ENCODE measurements around the gene SCAF1. TPM values are rescaled to one million over a fixed set of nuclear protein-coding genes. Genes with fewer than 3 reads are reported as not detected.

The SCAF1 gene
- total RNA-seq, 6 experiments from 2014 or later = 14.6 to 33.0 (median 27.3) TPM

DNA sequence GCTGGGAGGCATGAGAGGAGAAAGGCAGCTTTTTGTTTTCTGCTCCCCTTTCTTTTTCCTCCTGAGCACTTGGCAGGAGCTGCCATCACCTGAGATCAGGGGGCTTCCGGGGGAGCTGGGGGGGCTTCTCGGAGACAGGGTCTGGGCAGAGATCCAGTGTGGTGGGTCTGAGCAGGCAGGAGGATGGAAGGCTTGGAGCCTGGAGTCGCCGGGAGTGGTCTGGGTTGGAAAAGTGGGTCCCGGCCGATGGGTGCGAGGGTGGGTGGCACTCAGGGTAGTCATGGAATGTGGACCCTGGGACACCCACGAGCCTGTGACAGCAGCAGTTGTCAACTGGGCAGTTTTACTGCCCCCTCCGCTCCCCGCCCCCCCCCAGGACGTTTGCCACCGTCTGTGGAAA is 45.1 kb downstream of the SCAF1 start:
- Histone ChIP-seq H3K9me3 (no peaks in the 10 kb centered on the region), H3K27me3 (no peaks in the 10 kb centered on the region), H3K27ac (no peak overlapping the region), H3K4me3 (no peak overlapping the region), H3K36me3 (peaks cover 0 to 32% (median 6%) of the 10 kb centered on the region in 4 donors), H3K4me1 (peaks cover 0 to 17% (median 2%) of the 10 kb centered on the region in 4 donors)
- WGBS (ENCODE audit: insufficient coverage, low coverage, low lambda C conversion rate, missing lambda C conversion rate) = 37% methylated on average over 3 of the region's 12 CpGs
- no peak for DNase-seq
- no peak for ATAC-seq
- intact Hi-C loops (cut with DNase I) = loop anchor here in 1 of 2 donors (10.0 kb wide), 1 partner anchor 112 kb away; no protein-coding TSS in a partner anchor
- TF ChIP-seq, protein P1, sequence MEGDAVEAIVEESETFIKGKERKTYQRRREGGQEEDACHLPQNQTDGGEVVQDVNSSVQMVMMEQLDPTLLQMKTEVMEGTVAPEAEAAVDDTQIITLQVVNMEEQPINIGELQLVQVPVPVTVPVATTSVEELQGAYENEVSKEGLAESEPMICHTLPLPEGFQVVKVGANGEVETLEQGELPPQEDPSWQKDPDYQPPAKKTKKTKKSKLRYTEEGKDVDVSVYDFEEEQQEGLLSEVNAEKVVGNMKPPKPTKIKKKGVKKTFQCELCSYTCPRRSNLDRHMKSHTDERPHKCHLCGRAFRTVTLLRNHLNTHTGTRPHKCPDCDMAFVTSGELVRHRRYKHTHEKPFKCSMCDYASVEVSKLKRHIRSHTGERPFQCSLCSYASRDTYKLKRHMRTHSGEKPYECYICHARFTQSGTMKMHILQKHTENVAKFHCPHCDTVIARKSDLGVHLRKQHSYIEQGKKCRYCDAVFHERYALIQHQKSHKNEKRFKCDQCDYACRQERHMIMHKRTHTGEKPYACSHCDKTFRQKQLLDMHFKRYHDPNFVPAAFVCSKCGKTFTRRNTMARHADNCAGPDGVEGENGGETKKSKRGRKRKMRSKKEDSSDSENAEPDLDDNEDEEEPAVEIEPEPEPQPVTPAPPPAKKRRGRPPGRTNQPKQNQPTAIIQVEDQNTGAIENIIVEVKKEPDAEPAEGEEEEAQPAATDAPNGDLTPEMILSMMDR (IDR thresholded peaks at IDR 0.05) = no peak
- no peak for TF ChIP-seq POLR2A (IDR thresholded peaks at IDR 0.05)

DNA sequence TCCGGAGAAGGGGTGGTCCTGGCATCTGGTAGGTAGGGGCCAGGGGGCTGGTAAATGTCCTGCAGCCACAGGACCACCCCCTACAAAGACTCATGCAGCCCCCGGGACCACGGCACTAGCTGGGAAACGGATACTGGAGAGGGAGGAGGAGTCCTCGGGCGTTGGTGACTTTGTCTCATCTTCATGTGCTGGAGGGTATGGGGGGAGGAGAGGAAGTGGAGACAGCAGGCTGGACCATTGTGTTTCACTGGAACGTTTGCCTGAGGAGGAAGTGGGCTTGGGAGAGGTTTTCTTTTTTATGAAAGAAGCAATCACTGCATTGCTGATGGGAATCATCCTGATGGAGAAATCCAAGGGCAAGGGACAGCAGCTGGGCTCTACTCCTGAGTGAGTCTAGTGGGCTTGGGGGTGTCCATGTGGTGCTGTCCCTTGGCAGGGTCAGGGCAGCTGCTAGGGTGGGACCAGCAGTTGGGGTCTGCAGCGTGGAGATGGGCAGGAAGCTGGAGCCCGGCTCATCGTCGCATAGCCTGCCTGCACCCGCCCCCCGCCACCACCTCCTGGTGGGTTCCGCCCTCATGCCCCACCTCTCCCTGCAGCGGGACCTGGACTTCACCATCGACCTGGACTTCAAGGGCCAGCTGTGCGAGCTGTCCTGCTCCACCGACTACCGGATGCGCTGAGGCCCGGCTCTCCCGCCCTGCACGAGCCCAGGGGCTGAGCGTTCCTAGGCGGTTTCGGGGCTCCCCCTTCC is 45.7 kb downstream of the SCAF1 start:
- peak overlapping the region in 1 of 3 donors; percentile 54 for H3K27ac ChIP-seq
- H3K27me3 ChIP-seq = no peaks in the 10 kb centered on the region
- peaks cover 0 to 26% (median 4%) of the 10 kb centered on the region in 4 donors for H3K36me3 ChIP-seq
- no peaks in the 10 kb centered on the region for H3K9me3 ChIP-seq
- DNase-seq (no peak), ATAC-seq (peak; percentile 4 to 31 (median 19))
- intact Hi-C loops (cut with DNase I) = loop anchor here in 1 of 2 donors (10.0 kb wide), 1 partner anchor 113 kb away; no protein-coding TSS in a partner anchor
- peaks cover 0 to 17% (median 2%) of the 10 kb centered on the region in 4 donors for H3K4me1 ChIP-seq
- TF ChIP-seq, protein P1 (IDR thresholded peaks at IDR 0.05) = no peak
- no peak for TF ChIP-seq POLR2A (IDR thresholded peaks at IDR 0.05)
- H3K4me3 ChIP-seq = no peak overlapping the region
- WGBS (ENCODE audit: insufficient coverage, low coverage, low lambda C conversion rate, missing lambda C conversion rate) = 67% methylated on average over 18 of the region's 26 CpGs

DNA sequence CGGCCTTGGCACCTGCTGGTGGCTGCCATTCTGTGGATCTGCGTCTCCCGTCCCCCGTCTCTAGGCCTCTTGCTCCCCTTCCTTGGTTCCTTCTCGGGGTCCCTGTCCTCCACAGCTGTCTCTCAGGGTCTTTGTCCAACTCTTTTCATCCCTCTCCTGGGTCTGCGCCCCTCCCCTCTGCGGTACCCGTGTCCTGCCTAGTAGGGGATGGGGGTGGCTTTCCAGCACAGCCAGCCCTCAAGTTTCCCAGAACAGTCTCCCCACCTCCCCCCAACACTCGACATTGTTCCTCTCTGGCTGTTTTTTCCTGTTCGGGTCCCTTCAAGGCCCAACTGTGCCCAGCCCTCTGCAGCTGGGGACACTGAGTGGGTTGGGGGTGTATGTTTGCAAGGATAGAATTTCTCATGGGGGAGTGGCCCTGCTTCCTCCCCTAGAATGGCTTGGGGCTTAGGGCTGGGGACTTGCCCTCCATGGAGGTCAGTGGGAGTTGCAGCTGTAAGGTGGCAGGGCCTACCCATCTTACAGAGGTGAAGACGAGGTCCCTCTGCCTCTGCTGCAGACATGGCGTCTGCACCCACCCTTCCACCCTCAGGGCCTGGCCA is 46.6 kb downstream of the SCAF1 start:
- Histone ChIP-seq H3K36me3 (peaks cover 0 to 21% (median 4%) of the 10 kb centered on the region in 4 donors), H3K4me1 (peaks cover 0 to 17% (median 2%) of the 10 kb centered on the region in 4 donors)
- intact Hi-C loops (cut with DNase I) = loop anchor here in 1 of 2 donors (10.0 kb wide), 1 partner anchor 114 kb away; no protein-coding TSS in a partner anchor

More for the DNA sequence above, 46.6 kb downstream of the SCAF1 start:
- TF ChIP-seq, protein P1 (IDR thresholded peaks at IDR 0.05) = no peak
- TF ChIP-seq POLR2A (IDR thresholded peaks at IDR 0.05) = no peak
- Histone ChIP-seq H3K9me3 (no peaks in the 10 kb centered on the region), H3K4me3 (no peak overlapping the region), H3K27ac (peak overlapping the region in 1 of 3 donors; percentile 54), H3K27me3 (no peaks in the 10 kb centered on the region)
- ATAC-seq (peak in 2 of 4 donors; percentile 4 to 7), DNase-seq (no peak)
- 63% methylated on average over 7 of the region's 12 CpGs for WGBS (ENCODE audit: insufficient coverage, low coverage, low lambda C conversion rate, missing lambda C conversion rate)

All from right lobe of liver (tissue), 6 donors.